ENCODE measurements around the gene NUP85. TPM values are rescaled to one million over a fixed set of nuclear protein-coding genes. Genes with fewer than 3 reads are reported as not detected.

NUP85 gene
- total and polyA plus RNA-seq, 2 experiments from 2014 or later = 59.4 to 114 TPM

GRCh38 chr17:75207760-75208159, 2.3 kb downstream of the NUP85 start:
- Mint-ChIP-seq H3K4me3 (no peak overlapping the region), H3K27ac (no peak overlapping the region), H3K4me1 (peaks cover 5% of the 10 kb centered on the region; the same call in 2 of the 3 replicates), H3K27me3 (ENCODE audit: insufficient read depth, low read depth, poor library complexity) (peaks cover 6% of the 10 kb centered on the region), H3K9me3 (no peaks in the 10 kb centered on the region; the same call in 2 of the 3 replicates), H3K36me3 (ENCODE audit: low read depth) (peaks cover 40% of the 10 kb centered on the region)
- peaks cover 34% of the 10 kb centered on the region for H3K36me3 ChIP-seq (ENCODE audit: insufficient read depth)
- peaks cover 48% of the 10 kb centered on the region for H3K79me2 ChIP-seq (replicated peaks; ENCODE audit: insufficient read depth)
- peaks cover 21% of the 10 kb centered on the region for H4K20me1 ChIP-seq (replicated peaks; ENCODE audit: insufficient read depth)
- H3F3A ChIP-seq (replicated peaks; ENCODE audit: low read depth) = peaks cover 25% of the 10 kb centered on the region
- no peak overlapping the region for H3K4me3 ChIP-seq
- no peaks in the 10 kb centered on the region for H3K9me2 ChIP-seq (ENCODE audit: insufficient read depth)
- H2AFZ ChIP-seq = no peak overlapping the region
- no peaks in the 10 kb centered on the region for H3K27me3 ChIP-seq (ENCODE audit: insufficient read depth)
- no peak overlapping the region for H3K27ac ChIP-seq (ENCODE audit: low read depth)
- no peak for TF ChIP-seq ZNF114 (CRISPR knock-in tag; IDR thresholded peaks at IDR 0.05)
- no peak for TF ChIP-seq EZH2 (IDR thresholded peaks at IDR 0.05; ENCODE audit: low read depth, unreplicated experiment)
- no peak for TF ChIP-seq ETS1 (IDR thresholded peaks at IDR 0.05)
- no peak for TF ChIP-seq POLR2AphosphoS5 (IDR thresholded peaks at IDR 0.05; ENCODE audit: low read depth)
- no peak for TF ChIP-seq CREB1 (CRISPR knock-in tag; IDR thresholded peaks at IDR 0.05; ENCODE audit: low read depth)
- TF ChIP-seq CTCF (conservative IDR thresholded peaks at IDR 0.05; ENCODE audit: low read depth in 2 of 2) = no peak
- no peak for TF ChIP-seq JUNB (IDR thresholded peaks at IDR 0.05; ENCODE audit: unreplicated experiment)
- no peak for TF ChIP-seq ZNF331 (CRISPR knock-in tag; IDR thresholded peaks at IDR 0.05; ENCODE audit: low read depth)
- TF ChIP-seq ZNF462 (CRISPR knock-in tag; IDR thresholded peaks at IDR 0.05) = no peak
- TF ChIP-seq REST (IDR thresholded peaks at IDR 0.05; ENCODE audit: unreplicated experiment) = no peak
- no peak for TF ChIP-seq STAT1 (IDR thresholded peaks at IDR 0.05; ENCODE audit: unreplicated experiment)
- TF ChIP-seq EZH2phosphoT487 (IDR thresholded peaks at IDR 0.05; ENCODE audit: unreplicated experiment) = no peak
- no peak for TF ChIP-seq NANOG (IDR thresholded peaks at IDR 0.05; ENCODE audit: borderline replicate concordance)
- no peak for ATAC-seq
- H3K4me1 ChIP-seq (ENCODE audit: insufficient read depth) = peaks cover 14% of the 10 kb centered on the region
- H3K4me2 ChIP-seq = no peak overlapping the region
- DNase-seq (ENCODE audit: low spot score) = no peak

Data from GM23338 (cell line).